ENCODE results near the gene DOCK4.

The DOCK4 gene

GRCh38 chr7:112156412-112156811 is 49.8 kb downstream of the DOCK4 start:
- DNase-seq: no peak

- no peak for DNase-seq
Measured at GRCh38 chr7:112154690-112155089, 51.5 kb downstream of the DOCK4 start.

- no peak for DNase-seq
Measured at GRCh38 chr7:112152186-112152585, 54.0 kb downstream of the DOCK4 start.

GRCh38 chr7:112150823-112151641 is 55.2 kb downstream of the DOCK4 start:
- DNase-seq: no peak

GRCh38 chr7:112149734-112150133 is 56.5 kb downstream of the DOCK4 start:
- no peak for DNase-seq

DNA sequence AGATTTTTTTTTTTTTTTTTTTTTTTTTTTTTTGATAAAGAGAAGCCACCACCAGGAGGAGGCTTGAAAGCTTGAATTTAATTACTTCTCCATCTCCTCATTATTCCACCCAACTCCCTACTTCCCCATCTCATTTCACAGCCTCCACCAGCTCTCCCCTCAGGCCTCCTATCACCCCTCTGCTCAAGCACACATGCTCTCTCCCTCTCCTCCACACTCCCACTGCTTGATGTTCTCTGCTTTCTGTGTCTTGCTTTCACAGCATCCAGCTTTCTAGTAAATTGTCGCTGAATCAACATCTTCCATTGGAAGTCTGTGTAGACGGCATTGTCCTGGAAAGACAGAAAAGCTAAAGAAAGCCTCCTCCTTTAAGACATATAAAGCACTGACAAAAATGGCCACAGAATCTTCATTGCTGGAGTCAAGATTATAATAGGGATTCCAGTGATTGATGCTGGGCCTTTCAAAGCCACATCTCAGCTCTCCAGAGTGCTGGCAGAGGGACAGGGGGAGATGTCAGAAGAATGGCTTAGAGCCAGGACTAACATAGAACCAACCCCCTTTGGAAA is 58.3 kb downstream of the DOCK4 start:
- no peak for DNase-seq

- DNase-seq: no peak
Measured at GRCh38 chr7:112145206-112145605, 61.0 kb downstream of the DOCK4 start.

- no peak for DNase-seq
Measured at GRCh38 chr7:112144284-112145059, 61.7 kb downstream of the DOCK4 start.

DNA sequence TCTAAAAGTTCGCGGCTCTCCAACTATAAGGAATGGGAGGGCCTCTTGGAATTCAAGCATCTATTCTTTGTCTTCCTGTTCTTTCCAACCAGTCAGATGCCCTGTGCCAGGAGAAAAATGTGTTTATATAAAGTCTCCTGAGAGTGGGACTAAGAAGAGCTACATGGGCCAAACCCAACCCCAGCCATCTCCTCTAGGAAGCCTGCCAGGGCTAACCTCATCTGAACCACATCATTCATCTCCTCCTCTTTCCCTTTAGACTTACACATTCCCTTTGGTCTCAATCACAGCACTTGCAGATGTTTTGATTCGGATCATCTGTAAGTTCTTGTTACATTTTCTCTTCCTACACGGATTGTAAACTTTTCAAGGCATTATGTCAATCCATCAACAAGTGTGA is 62.6 kb downstream of the DOCK4 start:
- no peak for DNase-seq

- DNase-seq: no peak
Measured at GRCh38 chr7:112143136-112143535, 63.1 kb downstream of the DOCK4 start.

DNA sequence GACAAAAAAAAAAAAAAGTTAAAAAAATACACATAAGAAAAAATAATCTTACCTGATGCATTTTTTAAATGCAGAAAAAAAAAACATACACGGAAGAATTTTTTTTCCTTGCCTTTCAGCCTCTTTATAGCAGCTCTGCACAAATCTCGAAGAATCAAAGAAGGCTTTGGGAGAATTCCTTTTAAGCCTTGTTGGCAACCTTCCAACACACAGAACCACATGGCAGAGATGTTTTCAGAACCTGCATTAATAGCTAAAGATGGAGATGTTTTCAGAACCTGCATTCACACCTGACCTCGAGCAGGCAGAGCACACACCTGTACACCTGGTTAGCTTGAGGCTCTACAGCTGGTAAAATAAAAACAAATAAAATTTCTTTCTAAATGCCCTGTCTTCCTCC is 65.6 kb downstream of the DOCK4 start:
- DNase-seq: no peak

DNA sequence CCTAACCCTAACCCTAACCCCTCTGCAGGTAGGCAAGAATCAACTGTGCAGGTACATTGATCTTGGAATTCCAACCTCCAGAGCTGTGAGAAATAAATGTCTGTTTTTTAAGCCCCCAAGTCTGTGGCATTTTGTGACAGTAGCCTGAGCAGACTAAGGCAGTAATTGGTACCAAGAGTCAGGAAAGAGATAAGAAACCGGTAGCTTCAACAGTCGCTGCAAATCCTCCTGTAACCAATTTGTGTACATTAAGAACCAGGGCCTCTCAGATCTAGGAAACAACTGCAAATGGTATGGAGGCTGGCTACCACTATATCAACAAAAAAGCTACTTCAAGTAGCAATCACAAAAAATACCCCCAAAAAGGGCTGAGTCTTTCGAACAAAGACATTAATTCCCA is 67.3 kb downstream of the DOCK4 start:
- DNase-seq: no peak

GRCh38 chr7:112138325-112138852 is 67.8 kb downstream of the DOCK4 start:
- DNase-seq: no peak

DNA sequence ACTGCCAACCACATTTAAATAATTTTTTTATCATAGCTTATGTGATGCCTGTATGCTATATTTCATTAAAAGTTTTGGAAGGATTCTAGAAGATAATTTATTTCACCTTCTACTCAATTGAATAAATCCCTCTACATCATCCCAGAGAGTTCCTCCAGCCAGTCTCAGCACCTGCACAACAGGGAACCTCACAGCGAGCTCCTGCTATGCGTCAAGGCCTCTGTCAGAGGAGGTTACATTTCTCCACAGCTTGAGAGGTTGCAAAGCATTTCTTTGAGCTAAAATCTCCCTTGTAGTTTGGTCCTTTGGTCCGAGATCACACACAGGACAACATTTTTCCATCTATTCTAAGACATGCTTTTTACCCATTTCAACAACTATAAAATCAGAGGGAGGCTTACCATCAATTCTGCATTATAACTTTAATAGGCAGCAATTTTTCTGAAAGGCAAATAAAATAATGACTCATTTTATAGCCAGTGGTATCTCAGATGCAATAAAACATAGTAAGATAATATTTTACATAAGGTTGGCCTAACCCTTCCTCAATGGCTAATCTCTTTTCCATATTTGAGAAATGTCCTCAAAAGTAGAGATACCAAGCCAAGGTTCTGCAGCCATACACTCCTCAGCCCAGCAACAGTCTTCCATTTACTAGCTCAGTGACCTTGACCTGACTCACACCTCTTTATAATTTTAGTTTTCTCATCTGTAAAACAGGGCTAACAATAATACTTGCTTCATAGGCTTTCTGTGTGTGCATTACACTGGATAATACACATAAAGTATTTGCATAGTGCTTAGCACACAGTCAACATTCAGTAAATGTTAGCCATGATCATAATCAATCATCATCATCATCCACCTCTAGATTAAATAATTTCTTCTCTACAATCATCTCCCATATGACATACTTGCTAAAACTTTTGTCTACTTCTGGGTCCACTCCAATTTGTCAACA is 68.8 kb downstream of the DOCK4 start:
- no peak for DNase-seq

- DNase-seq: no peak
Measured at GRCh38 chr7:112136271-112137008, 69.8 kb downstream of the DOCK4 start.

GRCh38 chr7:112135815-112136214 is 70.4 kb downstream of the DOCK4 start:
- DNase-seq: no peak

DNA sequence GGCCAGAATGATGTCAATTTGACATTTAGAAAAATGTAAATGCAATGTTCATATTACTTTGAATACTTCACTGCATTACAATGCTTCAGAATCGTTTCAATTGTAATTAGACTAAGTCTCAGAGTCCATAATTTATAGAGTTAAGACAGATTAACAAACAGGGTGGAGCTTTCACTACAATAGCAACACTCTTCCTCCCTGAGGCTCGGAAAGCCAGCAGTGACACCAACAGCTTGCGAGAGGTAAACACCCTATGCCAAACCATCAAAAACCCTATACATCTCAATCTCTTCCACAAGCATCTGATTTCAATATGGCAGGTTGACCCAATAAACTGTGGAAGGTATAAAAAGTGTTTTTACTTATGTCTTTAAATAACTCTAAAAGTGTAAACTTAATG is 72.2 kb downstream of the DOCK4 start:
- DNase-seq: no peak

DNA sequence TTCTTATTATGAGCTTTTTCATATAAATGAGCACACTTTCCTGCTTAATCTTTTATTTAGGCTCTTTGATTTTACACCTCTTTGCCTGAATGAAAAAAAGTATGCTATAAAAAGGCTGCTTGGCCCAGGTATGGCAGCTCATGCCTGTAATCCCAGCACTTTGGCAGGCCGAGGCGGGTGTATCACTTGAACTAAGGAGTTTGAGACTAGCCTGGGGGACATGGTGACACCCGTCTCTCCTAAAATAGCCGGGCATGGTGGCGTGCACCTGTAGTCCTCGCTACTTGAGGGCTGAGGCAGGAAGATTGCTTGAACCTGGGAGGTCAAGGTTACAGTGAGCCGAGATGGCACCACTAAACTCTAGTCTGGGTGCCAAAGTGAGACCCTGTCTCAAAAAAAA is 72.9 kb downstream of the DOCK4 start:
- no peak for DNase-seq

DNA sequence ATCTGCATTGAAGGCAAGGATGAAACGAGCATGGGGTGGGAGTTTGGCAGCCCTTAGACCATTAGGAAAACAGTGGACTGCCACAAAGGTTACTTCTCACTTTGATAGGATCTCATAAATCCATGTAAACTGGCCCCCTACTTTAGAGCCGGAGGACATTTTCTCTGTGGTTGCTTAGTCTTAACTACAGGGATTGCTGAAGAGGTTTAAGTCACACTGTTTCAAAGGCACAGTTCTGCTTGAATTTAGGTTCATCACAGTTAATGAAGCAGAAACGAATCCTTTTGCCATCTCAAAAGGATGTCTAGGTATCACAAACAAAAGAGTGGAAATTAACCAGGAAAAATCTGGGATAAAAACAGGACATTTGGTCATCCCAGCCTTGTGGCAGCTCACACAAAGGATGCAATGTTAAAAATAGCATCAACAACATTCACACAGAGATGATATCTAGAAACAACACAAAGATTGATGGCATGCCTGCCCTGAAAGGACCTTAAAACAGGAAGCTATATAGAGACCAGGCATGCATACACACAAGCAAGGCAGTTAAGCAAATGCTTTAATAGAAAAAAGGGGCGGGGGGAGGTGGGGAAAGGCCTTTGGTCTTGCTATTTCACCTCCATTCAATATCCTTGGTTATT is 74.0 kb downstream of the DOCK4 start:
- DNase-seq: no peak

DNA sequence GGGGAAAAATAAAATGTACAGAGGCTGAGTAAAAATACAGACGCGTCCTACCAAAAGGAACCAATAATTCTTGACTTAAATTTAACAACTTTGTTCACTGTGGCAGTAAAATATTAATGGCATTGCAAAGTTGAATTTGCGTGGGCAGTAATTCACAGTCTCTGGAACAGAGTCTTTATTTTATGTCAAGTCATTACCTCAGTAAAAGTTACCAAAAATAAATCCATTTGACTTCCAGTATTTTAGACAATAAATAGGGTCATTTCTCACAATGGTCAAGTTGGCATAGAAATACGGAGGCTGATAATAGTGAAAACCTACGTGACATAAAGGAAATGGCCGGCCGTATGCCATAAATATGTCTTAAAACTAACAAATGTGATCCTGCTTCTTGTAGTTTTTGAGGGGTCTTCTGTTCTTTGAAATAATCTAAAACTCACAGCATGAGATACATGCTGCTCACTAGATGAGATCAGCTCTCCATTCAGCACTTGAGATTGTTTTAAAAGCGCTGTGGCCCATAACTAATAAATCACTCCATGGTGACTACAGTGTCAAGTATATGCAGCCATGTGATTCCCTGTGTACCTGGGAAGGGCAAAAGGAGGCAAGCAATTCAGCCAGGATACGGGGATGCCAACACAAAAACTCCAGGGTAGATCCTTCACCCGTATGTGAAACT is 75.3 kb downstream of the DOCK4 start:
- no peak for DNase-seq
